Activated T-cell treated with anti-CD3 and anti-CD28 coated beads, Interleukin-2, amount 50 U/mL, for 72 hours (primary cell): Measurements from ENCODE around the gene UGGT2. TPM values are rescaled to one million over a fixed set of nuclear protein-coding genes. Genes with fewer than 3 reads are reported as not detected.
"Not testable (repeated sequence)": the region's sequence is repeated elsewhere in the genome, so short reads cannot be mapped to it uniquely, and the experiment has no call there.

Source experiments
- ATAC-seq, 2 donors: fragments of 150-1000 bp; cut with Tn5 transposase; replicated peaks in 1 of 2; 2 replicates each; pipeline ENCODE4 v1.10.0; 2021; ENCODE audit warnings: moderate library complexity in 2 of 2, mild to moderate bottlenecking in 1 of 2
- DNase-seq, 2 donors: peaks; one replicate each; pipeline ENCODE4 v3.0.0; 2021 to 2022; ENCODE audit warnings: mixed read lengths in 1 of 2
- H3K27ac Mint-ChIP-seq: one replicate; pipeline ENCODE4 v1.8.0; 2022; ENCODE audit warnings: mild to moderate bottlenecking, moderate library complexity, mixed read lengths
- H3K27me3 Mint-ChIP-seq: one replicate; pipeline ENCODE4 v1.8.0; 2022; ENCODE audit warnings: low read depth, mixed read lengths
- H3K36me3 Mint-ChIP-seq, 2 donors: one replicate each; pipeline ENCODE4 v1.8.0; 2022; ENCODE audit warnings: mixed read lengths in 2 of 2, mild to moderate bottlenecking in 1 of 2; ENCODE audit not compliant: insufficient read depth in 2 of 2
- H3K4me1 Mint-ChIP-seq: one replicate; pipeline ENCODE4 v1.8.0; 2022; ENCODE audit warnings: low read depth, mixed read lengths
- H3K4me3 Mint-ChIP-seq, 2 donors: one replicate each; pipeline ENCODE4 v1.8.0; 2022; ENCODE audit warnings: mild to moderate bottlenecking in 2 of 2, mixed read lengths in 2 of 2, moderate library complexity in 2 of 2
- H3K9me3 Mint-ChIP-seq, 2 donors: one replicate each; pipeline ENCODE4 v1.8.0; 2022; ENCODE audit warnings: mixed read lengths in 2 of 2
- total RNA-seq, 2 donors: library from RNA; stranded (reverse); gene quantifications; one replicate each; pipeline ENCODE4 v1.2.3, GENCODE V29; 2022

UGGT2 gene
- total RNA-seq, 2 donors from 2014 or later = 0.14 to 0.65 TPM

- Mint-ChIP-seq H3K27me3 (no peaks in the 10 kb centered on the region), H3K36me3 (no peaks in the 10 kb centered on the region), H3K4me1 (no peaks in the 10 kb centered on the region), H3K4me3 (no peak overlapping the region), H3K27ac (no peak overlapping the region), H3K9me3 (no peaks in the 10 kb centered on the region)
- no peak for ATAC-seq
- DNase-seq = no peak
Observed at GRCh38 chr13:96000069-96000468, 53.1 kb downstream of the UGGT2 start.

DNA sequence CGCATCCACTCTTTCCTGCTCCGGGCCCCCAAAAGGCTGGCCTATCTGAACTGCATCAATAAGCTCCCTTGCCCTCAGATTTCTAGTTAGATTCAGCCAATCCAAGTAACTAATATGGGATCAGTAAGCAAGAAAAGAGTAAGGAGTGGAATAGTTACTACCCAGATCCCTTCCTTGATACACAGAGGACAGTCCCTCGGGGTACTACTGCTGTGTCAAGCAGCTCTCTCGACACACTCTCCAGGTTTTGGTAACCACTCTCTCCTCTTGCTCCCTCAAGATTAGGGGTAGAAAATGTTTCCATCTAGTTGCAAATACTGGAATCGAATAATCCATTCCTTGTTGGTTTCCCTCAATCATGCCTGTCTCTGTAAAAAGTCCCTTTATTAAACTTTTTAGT lies 65.4 kb downstream of the UGGT2 start:
- Mint-ChIP-seq H3K27me3 (no peaks in the 10 kb centered on the region), H3K4me1 (no peaks in the 10 kb centered on the region)

DNA sequence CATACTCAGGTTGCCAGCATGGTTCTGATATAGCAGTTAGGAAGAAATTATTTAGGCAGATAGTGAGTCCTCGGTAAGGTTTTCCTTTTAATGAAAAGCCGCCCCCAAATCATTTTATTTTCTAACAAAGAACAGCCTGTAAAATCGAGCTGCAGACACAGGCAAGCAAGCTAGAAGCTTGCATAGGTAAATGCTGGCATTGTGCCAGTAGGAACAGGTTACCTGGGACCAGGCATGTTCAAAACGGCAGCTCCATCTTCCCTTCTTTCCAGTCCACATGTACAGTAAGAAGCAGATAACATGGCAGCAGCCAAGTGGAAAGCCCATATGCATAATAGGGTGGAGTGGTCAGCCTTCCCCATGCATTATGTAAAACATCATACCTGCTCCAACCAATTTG lies 71.1 kb downstream of the UGGT2 start:
- H3K27ac Mint-ChIP-seq = no peak overlapping the region
- no peak overlapping the region for H3K4me3 Mint-ChIP-seq
- no peaks in the 10 kb centered on the region for H3K36me3 Mint-ChIP-seq

More for the DNA sequence above, 65.4 kb downstream of the UGGT2 start:
- DNase-seq (no peak), ATAC-seq (no peak)
- Mint-ChIP-seq H3K27ac (no peak overlapping the region), H3K36me3 (no peaks in the 10 kb centered on the region), H3K9me3 (no peaks in the 10 kb centered on the region), H3K4me3 (no peak overlapping the region)

GRCh38 chr13:95972651-95973050 lies 80.5 kb downstream of the UGGT2 start:
- H3K27ac Mint-ChIP-seq, H3K4me1 Mint-ChIP-seq, H3K36me3 Mint-ChIP-seq, DNase-seq, ATAC-seq, H3K27me3 Mint-ChIP-seq, H3K9me3 Mint-ChIP-seq, H3K4me3 Mint-ChIP-seq: not testable (repeated sequence)

More for the DNA sequence above, 71.1 kb downstream of the UGGT2 start:
- H3K9me3 Mint-ChIP-seq = no peaks in the 10 kb centered on the region
- no peak for ATAC-seq
- no peaks in the 10 kb centered on the region for H3K4me1 Mint-ChIP-seq
- DNase-seq = no peak
- no peaks in the 10 kb centered on the region for H3K27me3 Mint-ChIP-seq

GRCh38 chr13:95970878-95971277 lies 82.3 kb downstream of the UGGT2 start:
- Mint-ChIP-seq H3K27me3 (no peaks in the 10 kb centered on the region), H3K4me3 (no peak overlapping the region), H3K27ac (no peak overlapping the region), H3K36me3 (no peaks in the 10 kb centered on the region), H3K4me1 (no peaks in the 10 kb centered on the region), H3K9me3 (no peaks in the 10 kb centered on the region)
- ATAC-seq (no peak), DNase-seq (no peak)

- no peaks in the 10 kb centered on the region for H3K36me3 Mint-ChIP-seq
- H3K4me3 Mint-ChIP-seq = no peak overlapping the region
- no peak overlapping the region for H3K27ac Mint-ChIP-seq
- no peaks in the 10 kb centered on the region for H3K27me3 Mint-ChIP-seq
- no peaks in the 10 kb centered on the region for H3K4me1 Mint-ChIP-seq
- ATAC-seq = no peak
- H3K9me3 Mint-ChIP-seq = peaks cover 2 to 3% of the 10 kb centered on the region in 2 donors
- DNase-seq = no peak
Observed at GRCh38 chr13:95968906-95969305, 84.3 kb downstream of the UGGT2 start.

DNA sequence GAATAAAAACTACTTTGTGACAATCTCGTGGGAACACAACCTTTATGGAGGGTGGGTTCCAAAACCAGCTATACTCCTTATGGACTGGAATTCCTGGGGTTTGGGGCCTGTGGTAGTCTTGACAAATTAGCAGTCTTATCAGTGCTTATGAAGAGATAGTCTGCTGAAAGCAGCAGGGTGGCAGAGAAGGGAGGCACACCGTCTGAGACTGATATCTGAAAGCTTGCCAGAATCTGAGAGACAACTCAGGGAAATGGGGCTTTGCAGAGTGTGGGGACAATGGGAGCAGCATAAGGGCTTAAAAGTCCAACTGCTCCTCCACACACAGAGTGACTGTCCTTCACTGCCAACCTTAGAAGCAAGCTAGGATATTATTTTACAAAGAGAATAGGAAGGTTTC lies 95.9 kb downstream of the UGGT2 start:
- ATAC-seq (no peak), DNase-seq (no peak)
- Mint-ChIP-seq H3K9me3 (peaks cover 14 to 16% of the 10 kb centered on the region in 2 donors), H3K27me3 (no peaks in the 10 kb centered on the region), H3K4me3 (no peak overlapping the region), H3K4me1 (no peaks in the 10 kb centered on the region), H3K27ac (no peak overlapping the region), H3K36me3 (no peaks in the 10 kb centered on the region)

GRCh38 chr13:95956589-95957148 lies 96.5 kb downstream of the UGGT2 start:
- H3K4me3 Mint-ChIP-seq = no peak overlapping the region
- ATAC-seq = no peak

DNA sequence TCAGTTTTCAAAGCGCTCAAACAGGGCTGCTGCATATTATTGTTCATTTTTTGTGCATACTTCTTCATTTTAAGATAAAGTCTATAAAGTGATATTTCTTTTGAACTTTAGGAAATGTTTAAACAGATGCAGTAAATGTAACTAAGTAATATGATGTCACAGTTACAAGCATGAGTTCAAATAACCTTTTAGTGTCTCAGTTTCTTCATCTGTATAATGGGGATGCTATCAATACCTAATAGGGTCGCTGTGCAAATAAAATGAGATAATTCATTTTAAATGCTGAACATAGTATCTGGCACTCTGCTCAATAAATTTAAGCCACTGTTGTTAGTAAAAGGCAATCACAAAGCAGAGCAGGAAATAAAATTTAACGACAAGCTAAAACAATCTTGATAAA lies 97.5 kb downstream of the UGGT2 start:
- ATAC-seq = no peak

More at GRCh38 chr13:95956589-95957148, 96.5 kb downstream of the UGGT2 start:
- Mint-ChIP-seq H3K27ac (no peak overlapping the region), H3K9me3 (peaks cover 11 to 13% of the 10 kb centered on the region in 2 donors), H3K4me1 (no peaks in the 10 kb centered on the region), H3K36me3 (no peaks in the 10 kb centered on the region), H3K27me3 (no peaks in the 10 kb centered on the region)
- DNase-seq = no peak

GRCh38 chr13:95955255-95955654 lies 97.9 kb downstream of the UGGT2 start:
- Mint-ChIP-seq H3K27me3 (no peaks in the 10 kb centered on the region), H3K9me3 (peaks cover 11% of the 10 kb centered on the region in 2 donors), H3K4me3 (no peak overlapping the region), H3K36me3 (no peaks in the 10 kb centered on the region), H3K27ac (no peak overlapping the region), H3K4me1 (no peaks in the 10 kb centered on the region)
- no peak for DNase-seq
- no peak for ATAC-seq

More for the DNA sequence above, 97.5 kb downstream of the UGGT2 start:
- H3K4me1 Mint-ChIP-seq = no peaks in the 10 kb centered on the region
- H3K27me3 Mint-ChIP-seq = no peaks in the 10 kb centered on the region
- DNase-seq = no peak
- H3K36me3 Mint-ChIP-seq = no peaks in the 10 kb centered on the region
- no peak overlapping the region for H3K27ac Mint-ChIP-seq
- no peak overlapping the region for H3K4me3 Mint-ChIP-seq
- peaks cover 11 to 13% of the 10 kb centered on the region in 2 donors for H3K9me3 Mint-ChIP-seq

DNA sequence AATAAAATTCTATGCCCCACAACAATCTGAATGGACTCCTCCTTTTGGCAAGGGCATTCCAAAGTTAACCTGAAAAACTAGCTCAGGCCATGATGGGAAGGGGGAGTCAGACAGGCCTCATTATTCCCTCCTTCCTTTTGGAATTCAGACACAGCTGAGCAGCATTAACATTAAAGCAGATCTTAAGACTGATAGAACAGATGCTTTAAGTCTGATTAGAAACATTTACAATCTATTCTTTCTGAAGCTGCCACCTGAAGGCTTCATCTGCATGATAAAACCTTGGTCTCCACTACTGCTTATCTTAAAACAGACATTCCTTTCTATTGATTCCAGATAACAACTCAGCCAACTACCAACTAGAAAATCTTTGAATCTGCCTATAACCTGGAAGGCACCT lies 98.9 kb downstream of the UGGT2 start:
- Mint-ChIP-seq H3K27ac (no peak overlapping the region), H3K36me3 (no peaks in the 10 kb centered on the region)
- DNase-seq = no peak

GRCh38 chr13:95950103-95950502 lies 103.1 kb downstream of the UGGT2 start:
- no peak overlapping the region for H3K4me3 Mint-ChIP-seq
- no peak overlapping the region for H3K27ac Mint-ChIP-seq
- H3K4me1 Mint-ChIP-seq = no peaks in the 10 kb centered on the region
- H3K36me3 Mint-ChIP-seq = no peaks in the 10 kb centered on the region
- no peak for DNase-seq
- ATAC-seq = no peak
- H3K27me3 Mint-ChIP-seq = no peaks in the 10 kb centered on the region
- peaks cover 4 to 7% of the 10 kb centered on the region in 2 donors for H3K9me3 Mint-ChIP-seq

More for the DNA sequence above, 98.9 kb downstream of the UGGT2 start:
- Mint-ChIP-seq H3K4me1 (no peaks in the 10 kb centered on the region), H3K9me3 (peaks cover 2 to 11% of the 10 kb centered on the region in 2 donors), H3K27me3 (no peaks in the 10 kb centered on the region), H3K4me3 (no peak overlapping the region)
- no peak for ATAC-seq

DNA sequence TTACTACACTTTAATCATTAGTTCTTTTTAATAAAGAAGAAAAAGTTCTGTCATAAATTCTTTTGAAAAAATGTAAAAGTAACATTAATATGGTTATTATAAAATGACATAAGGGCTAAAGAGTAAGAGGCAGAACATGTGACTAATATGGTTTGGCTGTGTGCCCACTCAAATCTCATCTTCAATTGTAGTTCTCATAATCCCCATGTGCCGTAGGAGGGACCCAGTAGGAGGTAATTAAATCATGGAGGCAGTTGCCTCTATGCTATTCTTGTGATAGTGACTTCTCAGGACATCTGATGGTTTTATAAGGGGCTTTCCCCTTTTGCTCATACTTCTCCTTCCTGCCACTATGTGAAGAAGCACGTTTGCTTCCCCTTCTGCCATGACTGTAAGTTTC lies 104.5 kb downstream of the UGGT2 start:
- Mint-ChIP-seq H3K4me3 (no peak overlapping the region), H3K9me3 (peaks cover 4 to 7% of the 10 kb centered on the region in 2 donors)
- ATAC-seq = no peak

GRCh38 chr13:95937714-95938320 lies 115.4 kb downstream of the UGGT2 start:
- Mint-ChIP-seq H3K36me3 (no peaks in the 10 kb centered on the region), H3K4me3 (no peak overlapping the region), H3K27me3 (no peaks in the 10 kb centered on the region), H3K4me1 (no peaks in the 10 kb centered on the region), H3K9me3 (no peaks in the 10 kb centered on the region), H3K27ac (no peak overlapping the region)
- ATAC-seq (no peak), DNase-seq (no peak)

More for the DNA sequence above, 104.5 kb downstream of the UGGT2 start:
- no peaks in the 10 kb centered on the region for H3K4me1 Mint-ChIP-seq
- no peak for DNase-seq
- no peaks in the 10 kb centered on the region for H3K36me3 Mint-ChIP-seq
- H3K27ac Mint-ChIP-seq = no peak overlapping the region
- no peaks in the 10 kb centered on the region for H3K27me3 Mint-ChIP-seq
